NCI-H187 treated with DMSO at 0.1 percent for 48 hours (cell line): Measurements from ENCODE around the gene DGKD.

Experiments
- DNase-seq: peaks from one replicate; lab custom pipeline; 2025; lab: John Stamatoyannopoulos, UW

DGKD gene

DNA sequence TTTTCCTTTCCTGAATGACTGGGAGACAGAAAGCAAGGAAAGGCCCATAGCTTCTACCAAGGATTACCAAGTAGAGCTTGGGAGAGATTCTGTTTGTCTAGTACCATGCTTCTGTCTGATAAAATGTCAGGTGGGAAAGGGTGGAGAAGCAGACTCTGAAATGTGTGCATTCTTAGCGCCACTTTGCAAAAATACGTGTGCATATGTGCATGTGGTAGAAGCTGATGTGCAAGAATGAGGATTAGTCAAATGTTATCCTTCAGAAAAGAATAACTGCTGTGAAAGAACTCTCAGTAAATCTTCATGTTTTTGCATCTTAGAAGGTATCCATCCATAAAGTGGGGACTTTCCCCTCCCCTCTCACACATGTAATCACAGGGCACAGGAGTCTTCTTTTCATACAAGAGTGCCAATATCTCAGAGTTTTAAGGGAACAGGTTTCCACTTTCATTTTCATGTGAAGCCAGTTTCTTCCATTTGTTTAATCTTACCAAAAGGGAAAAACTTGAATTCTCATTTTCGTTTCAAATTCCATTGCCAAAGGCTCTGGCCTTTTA lies 15.4 kb upstream of the DGKD start:
- no peak for DNase-seq

DNA sequence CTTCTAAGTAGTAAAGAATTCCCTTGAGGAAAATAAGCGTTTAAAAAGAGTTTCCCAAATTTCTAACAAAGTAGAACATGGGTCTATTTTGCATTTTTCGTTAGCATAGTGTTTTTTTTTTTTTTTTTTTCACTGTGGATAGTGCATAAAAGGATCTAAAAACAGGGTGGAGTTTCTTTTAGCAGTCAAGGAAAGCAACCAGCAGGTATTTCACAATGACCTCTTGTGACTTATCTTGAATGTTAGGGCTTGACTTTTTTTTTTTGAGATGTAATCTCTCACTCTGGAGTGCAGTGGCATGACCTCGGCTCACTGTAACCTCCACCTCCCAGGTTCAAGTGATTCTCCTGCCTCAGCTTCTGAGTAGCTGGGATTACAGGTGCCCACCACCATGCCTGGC lies 14.9 kb upstream of the DGKD start:
- DNase-seq: no peak

DNA sequence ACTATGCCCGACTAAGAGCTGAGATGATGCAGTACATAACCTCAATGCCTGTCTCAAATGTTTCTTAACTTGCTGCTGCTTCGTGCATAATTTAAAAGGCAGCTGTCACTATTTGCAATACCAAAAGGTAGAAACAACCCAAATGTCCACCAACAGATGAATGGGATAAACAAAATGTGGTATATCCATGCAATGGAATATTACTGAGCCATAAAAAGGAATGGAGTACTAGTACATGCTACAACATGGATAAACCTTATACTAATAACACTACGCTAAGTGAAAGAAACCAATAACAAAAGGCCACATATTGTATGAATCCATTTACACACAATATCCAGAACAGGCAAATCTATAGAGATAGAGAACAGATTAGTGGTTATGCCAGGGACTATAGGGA lies 13.0 kb upstream of the DGKD start:
- DNase-seq: no peak

DNA sequence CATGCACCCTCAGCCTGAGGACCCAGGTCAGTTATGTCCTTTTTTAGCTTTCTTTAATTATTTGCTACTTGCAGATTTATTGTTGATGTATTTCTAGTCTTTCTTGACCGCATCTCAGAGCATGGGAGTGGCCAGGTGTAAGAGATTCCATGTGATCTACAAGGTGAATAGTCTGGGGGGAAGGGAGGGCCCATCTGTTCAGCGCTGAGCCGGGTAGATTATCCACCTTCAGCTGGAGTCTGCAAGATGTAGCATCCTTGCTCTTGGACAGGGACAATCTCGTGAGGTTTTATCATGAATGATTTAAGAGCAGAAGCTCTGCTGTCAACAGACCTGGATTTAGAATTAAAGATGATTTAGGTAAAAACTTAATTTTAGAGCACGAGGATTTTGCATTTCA lies 12.0 kb upstream of the DGKD start:
- DNase-seq: no peak

DNA sequence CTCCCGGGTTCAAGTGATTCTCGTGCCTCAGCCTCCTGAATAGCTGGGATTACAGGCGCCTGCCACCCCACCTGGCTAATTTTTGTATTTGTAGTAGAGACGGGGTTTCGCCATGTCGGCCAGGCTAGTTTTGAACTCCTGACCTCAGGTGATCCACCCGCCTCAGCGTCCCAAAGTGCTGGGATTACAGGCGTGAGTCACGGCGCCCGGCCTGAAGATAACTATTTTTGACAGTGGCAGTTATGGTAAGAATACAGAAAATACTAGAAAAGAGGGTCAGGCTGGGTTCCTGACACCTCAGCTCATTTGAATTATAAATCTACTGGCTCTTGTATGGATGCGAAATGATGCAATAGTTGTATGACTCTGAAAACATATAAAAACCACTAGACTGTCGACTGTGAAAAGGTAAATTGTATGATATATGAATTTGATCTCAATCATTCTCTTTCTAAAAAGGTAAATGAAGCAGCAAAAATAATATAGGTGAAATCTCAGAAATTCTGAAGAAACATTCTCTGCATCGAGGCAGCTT lies 11.1 kb upstream of the DGKD start:
- no peak for DNase-seq

DNA sequence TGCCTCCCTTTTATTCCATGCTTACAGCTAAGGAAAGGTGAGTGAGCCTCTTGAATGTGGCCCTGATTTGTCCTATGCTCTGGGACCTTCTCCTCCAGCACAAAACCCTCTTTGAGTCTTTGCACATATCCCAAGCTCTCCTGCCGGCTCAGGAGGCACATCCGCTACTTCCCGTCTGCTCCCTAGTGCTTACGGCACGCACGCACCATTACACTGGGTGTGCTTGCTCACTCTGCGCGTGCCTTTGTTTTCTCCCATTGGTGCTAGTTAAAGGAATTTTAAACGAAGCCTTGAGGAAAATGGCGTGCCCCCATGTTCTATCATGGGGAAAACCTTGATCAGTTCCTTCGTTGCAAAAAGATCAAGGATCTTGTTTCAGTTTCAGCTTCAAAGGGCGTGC lies 7.9 kb upstream of the DGKD start:
- DNase-seq: no peak

DNA sequence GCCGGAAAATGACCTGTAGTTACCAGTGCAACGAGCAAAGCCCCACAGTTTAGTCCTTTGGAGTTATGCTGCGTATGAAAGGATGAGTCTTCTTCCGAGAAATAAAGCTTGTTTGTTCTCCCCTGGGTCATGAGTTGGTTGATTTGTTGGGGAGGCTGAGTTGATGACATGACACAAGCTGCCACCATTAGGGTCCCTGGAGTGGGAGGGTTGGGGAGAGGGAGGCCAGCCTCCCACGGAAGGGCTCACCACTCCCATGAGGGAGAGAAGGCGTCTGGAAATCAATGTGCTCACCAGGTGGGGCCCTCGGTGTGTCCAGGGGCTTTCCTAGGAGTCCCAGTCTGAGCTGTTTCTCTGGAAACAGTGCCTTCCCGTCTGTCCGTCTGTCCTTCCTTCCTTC lies 7.4 kb upstream of the DGKD start:
- DNase-seq: no peak

DNA sequence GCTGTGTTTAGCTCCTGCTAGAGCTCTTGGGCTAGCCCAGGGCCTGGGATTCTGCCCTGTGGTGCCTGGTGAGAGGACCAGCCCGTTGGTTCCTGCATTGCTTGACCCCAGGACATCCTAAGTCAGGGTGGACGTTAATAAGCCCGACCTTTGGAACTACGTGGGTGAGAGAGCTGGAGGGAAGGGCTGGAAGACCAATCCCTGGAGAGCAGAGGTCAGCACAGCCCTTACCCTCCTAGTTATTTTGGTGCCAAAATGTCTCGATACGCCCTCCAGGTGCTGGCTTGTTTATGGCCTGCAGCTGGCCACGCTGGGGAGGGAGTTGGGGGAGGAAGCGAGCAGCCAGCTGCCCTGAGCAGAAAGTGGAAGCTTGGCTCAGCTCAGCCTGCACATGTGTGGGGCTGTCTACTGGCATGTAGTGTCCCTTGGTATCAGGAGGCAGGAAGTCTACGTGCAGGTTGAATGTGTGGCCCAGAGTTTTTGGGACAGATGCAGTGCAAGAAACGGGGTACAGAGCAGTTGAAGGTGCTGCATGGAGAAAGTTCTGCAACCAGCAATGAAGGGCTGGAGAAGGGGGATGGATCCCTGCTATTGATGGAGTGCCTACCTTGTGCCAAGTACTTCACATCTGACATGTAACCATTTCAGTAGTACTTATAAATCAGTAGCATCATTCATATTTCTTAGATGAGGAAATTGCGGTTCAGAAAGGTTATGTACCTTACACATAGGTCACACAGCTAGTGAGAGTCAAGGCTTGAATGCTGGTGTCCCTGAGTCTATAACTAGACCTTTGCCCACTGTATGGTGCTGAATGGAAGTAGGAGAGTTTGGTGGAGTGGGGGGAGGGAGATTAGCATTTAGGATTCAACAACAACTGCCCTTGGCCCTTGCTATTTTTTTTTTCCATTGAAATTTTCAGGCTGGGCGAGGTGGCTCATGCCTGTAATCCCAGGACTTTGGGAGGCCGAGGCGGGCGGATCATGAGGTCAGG lies 5.0 kb upstream of the DGKD start:
- DNase-seq: no peak

DNA sequence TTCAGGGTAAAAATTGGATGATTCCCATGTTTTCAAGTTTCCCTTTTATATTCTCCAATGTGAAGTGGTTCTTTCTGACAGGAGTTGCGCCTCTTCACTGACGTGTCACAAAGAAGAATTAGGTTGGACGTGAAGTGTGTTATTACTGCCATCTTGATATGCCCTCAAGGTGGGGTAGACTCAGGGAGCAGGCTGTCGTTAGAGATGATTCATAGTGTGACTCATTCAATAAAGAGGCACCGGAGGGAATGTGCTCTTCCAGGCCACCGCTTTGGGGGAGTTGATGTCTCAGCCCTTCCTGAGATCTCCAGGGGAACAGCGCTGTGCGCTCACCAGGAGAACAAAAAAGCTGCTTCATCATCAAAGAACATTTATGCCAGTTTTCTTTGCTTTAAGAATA lies 3.6 kb upstream of the DGKD start:
- DNase-seq: peak; percentile 9

DNA sequence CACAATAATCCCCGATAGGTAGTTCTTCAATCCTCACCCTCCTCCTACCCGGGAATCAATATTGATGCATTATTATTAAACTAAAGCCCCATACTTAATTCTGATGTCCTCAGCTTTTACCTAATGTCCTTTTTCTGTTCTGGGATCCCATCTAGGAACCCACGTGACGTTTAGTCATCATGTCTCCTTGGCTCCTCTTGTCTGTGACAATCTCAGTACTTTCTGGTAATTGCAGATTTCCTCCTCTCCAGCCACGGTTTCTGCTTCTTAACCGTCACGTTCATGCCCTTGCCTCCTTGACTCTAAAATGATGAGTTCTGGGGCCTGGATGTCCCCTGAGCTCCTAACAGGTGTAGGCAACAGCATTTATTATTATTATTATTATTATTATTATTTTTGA lies 2.9 kb upstream of the DGKD start:
- no peak for DNase-seq

DNA sequence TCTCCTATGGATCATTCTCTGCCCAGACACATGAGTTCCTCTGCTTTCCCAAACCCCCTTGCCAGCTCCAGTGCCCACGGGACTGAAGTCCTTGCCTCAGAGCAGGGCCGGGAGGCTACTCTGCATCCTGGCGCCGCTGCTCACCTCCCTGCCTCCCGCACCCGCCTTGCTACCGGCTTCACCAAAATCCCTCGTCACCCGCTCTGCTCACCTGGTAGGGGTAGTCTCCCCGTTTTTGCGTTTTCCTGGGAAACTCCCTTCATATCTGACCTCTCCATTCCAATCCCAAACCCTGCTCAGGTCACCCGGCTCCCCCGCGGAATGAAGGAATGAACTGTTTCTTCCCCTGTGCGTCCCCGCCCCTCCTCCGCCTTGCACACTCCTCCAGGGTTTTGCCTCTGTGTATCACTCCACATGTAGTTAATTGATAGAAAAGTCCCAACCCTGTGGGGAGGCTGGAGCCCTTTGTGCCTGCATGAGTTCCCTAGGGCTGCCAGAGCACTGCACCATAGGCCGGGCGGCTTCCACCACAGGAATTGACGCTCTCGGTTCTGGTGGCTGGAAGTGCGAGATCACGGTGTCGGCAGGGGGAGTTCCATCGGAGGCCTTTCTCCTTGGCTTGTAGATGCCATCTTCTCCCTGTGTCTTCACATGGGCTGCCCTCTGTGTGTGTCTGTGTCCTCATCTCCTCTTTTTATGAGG lies 2.0 kb upstream of the DGKD start:
- no peak for DNase-seq

DNA sequence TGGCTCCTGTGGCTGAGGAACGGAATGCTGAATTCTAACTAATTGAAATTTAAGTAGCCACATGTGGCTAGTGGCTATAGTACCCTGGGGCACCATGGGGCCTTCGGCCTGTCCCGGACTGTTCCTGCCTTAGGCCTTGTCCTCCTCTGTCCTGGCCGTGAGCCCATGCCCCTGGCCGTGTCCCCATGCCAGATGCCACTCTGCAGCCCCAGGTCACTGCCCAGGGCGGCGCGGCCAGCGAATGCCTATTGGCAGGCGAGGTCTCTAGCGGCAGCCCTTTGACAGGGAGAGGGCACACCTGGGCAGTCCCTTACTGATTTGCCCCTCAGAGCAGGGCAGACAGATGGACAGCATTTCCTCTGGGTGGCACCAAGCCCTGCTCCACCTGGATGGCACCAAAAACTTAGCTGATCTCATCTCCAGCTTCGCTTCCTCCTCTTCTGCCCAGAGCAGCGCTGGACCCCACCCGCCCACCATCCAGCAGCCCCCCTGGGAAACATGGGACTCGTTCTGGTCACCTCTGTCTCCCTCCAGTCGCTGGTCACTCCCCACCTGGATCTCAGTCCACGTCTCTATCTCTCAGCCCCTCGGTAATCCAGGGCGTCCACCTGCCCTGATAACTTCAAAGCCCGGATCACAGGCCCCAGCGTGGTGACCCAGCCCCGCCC lies 1.1 kb upstream of the DGKD start:
- DNase-seq: no peak

DNA sequence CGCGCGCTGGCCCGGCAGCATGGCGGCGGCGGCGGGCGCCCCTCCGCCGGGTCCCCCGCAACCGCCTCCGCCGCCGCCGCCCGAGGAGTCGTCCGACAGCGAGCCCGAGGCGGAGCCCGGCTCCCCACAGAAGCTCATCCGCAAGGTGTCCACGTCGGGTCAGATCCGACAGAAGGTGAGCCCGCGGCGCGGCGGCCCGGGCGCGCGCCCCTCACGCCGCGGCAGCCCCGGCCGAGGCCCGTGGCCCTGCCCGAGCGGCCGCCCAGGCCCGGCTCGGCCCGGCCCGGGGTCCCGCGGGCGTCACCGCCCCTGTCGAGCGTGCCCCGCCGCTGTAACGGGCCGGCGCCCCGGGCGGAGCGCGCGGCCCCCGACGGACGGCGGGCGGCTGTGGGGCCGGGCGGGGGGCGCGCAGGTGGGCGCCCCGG lies 218 bp downstream of the DGKD start:
- no peak for DNase-seq

DNA sequence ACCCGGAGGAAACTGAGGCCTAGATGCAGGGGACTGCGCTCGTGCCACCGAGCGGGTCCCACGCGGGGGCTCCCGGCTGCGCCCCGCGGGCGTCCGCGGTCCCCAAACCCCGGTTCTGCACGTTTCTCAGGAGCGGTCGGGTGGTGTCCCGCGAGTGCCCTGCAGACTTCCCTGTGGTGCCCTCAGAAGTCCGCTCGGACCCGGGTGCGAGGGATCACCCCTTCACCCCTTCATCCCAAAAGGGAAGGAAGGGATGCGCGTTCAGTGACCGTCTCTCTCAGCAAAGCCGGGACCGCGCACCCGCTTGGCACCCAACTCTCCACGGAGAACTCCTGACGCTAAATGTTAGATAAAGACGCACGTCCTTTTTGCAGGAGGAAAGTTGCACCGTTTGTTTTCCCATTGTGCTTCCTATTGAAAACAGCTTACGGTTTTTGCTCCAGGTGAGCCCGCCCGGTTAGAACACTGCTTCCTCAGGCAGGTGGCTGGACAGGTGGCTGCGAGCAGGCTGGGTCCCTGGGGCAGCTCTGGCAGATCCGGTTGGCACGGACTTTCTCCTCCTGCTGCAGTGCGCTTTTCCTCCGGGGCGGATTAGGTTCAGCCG lies 779 bp downstream of the DGKD start:
- no peak for DNase-seq

DNA sequence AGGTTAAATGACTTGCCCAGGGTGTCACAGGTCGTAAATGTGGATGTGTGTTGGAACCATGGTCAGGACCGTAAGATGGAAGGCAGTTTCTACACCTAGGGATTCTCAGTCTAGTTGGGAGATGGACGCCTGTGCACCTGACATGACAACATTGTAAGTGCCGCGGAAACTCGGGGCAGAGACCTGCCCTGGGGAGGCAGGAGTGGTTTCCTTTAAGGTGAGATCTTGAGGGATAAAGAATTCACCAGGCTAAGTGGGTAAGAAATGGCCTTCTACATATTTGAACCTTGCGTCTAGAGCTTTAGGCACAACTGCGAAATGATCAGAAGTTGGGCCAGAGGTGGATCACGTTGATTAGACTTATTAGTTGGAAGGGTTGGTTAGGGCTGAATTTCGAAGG lies 1.6 kb downstream of the DGKD start:
- DNase-seq: no peak

DNA sequence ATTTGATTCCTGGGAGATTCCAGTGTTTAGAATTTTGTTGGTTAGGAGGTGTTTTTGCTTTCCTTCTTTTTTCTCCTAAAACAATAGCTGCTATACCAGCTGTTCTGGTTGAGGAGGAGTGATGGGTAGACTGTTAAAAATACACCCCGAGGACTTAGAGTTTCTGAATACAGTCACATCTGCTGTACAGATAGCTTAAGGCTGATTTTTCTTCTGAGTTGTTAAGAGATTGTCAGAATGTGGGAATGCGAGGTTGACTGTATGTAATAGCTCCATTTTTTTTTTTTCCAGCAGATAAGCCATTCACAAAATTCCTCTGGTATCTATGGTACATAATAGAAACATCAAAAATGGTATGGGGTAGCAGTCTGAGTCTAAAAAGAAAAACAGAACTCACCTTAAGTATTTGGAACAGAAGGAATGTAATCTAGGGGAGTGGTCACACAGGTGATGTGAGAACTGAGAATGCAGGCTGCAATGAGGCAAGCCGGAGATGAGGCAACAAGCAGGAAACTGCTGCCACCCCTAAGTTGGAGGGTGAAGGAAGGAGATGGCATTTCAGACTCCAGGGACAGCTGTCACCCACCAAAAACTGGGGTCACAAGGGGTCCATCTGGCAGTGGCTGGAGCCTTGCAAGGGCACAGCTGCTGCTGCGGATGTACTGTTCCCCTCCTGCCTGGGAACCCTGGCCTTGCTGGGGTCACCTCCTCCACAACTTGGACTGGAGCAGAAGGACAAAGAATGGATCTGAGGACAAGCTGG lies 2.4 kb downstream of the DGKD start:
- no peak for DNase-seq

DNA sequence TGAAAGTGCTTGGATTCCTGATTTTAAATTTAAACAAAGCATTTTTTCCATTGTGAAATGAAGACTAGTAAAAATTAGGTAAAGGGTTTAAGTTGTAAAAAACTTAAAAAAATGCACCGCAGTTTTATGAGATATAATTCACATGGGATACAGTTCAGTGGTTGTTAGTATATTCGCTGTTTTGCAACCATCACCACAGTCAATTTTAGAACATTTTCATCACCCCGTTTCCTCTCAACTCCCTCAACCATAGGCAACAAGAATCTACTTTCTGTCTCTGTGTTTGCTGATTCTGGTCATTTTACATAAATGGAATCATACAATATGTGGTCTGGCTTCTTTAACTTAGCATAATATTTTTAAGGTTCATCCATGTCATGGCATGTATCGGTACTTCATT lies 4.0 kb downstream of the DGKD start:
- DNase-seq: no peak

DNA sequence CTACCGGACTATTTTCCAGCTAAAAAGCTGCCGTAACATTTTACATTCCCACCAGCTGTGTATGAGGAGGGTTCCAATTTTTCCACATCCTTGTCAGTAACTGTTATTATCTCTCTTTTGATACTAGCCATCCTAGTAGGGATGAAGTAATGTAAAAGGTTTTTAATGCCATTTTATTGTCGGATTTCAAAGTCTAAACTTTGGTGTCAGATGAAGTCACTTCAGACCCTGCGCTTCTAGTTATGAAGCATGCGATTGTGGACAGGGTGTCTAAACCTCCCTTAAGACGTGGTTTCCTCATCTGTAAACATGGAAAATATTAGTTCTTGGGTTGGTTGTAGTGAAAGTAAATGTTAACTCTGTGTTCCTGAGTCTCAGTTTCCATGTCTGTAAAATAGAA lies 4.7 kb downstream of the DGKD start:
- DNase-seq: no peak

DNA sequence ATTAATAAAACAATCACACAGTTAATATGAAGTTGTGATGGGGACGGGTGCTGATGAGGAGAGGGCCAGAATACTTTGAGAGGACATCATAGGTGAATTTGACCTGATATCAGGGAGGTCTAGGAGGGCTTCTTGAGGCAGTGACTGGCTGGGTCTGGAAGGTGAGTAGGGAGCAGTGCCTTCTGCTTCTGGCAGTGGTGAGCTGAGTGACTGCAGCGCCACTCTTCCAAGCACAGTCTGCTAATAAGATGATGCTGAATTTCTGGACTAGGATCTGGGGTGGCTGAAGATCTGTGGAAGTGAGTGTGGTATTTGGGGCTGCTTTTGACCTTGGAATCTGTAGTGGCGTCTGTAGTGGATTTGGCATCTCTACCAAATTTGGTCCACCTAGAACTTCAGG lies 5.5 kb downstream of the DGKD start:
- DNase-seq: no peak

DNA sequence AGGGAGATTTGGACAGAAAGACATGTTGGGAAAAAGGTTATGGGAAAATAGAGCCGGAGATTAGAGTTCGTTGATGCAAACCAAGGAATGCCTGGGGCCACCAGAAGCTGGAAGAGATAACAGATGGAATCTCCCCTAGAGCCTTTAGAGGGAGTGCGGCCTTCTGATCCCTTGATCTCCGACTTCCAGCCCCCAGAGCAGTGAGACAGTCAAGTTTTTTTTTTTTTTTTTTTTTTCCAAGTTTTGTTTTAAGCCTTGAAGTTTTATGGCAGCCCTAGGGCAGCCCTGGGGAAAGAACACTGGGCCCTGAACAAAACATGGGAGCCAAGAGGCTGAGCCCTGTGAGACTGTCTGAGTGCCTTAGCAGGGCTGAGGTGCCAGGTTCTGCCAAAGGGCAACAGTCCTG lies 6.5 kb downstream of the DGKD start:
- no peak for DNase-seq

DNA sequence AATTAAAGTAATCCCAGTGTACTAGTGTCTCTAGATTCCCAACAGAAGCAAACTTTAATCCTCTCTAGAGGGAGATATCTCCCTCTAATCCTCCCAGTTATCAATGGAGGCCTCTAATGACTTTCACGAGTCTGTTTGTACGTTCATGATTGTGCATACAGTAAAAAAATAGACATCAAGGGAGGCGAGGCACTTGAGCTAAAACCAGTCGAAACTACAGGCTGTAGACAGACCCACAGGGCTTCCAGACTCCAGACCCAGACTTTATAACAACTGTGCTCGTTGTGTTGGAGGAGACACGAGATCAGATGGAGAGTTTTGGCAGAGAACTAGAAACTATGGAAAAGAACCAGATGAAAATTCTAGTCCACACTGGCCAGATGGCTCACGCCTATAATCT lies 7.0 kb downstream of the DGKD start:
- no peak for DNase-seq
